ENCODE data around the gene PTCD3.

PTCD3 gene

GRCh38 chr2:86064006-86064405 is 42.0 kb upstream of the PTCD3 start:
- Histone ChIP-seq H4K20me1 (ENCODE audit: insufficient read depth, low read length, poor library complexity, severe bottlenecking) (no peaks in the 10 kb centered on the region), H3K9ac (ENCODE audit: low read depth, low read length, poor library complexity, severe bottlenecking) (no peak overlapping the region), H3K4me1 (ENCODE audit: insufficient read depth, low read length, poor library complexity, severe bottlenecking) (peaks cover 17% of the 10 kb centered on the region), H3K4me2 (ENCODE audit: low read depth, low read length, poor library complexity, severe bottlenecking) (no peak overlapping the region), H3K9me2 (replicated peaks; ENCODE audit: low read depth, low read length) (no peaks in the 10 kb centered on the region), H3K79me2 (ENCODE audit: insufficient read depth, low read length) (no peaks in the 10 kb centered on the region), H3K36me3 (ENCODE audit: insufficient read depth, low read length) (peaks cover 69% of the 10 kb centered on the region), H3F3A (ENCODE audit: low read depth) (no peaks in the 10 kb centered on the region), H2AFZ (ENCODE audit: low read length) (no peak overlapping the region), H3K9me3 (ENCODE audit: insufficient read depth, low read depth, low read length) (no peaks in the 10 kb centered on the region), H3K4me3 (ENCODE audit: low read length, poor library complexity, severe bottlenecking) (no peak overlapping the region), H3K27me3 (ENCODE audit: insufficient read depth, low read length, poor library complexity, severe bottlenecking) (no peaks in the 10 kb centered on the region)
- TF ChIP-seq CTCF (conservative IDR thresholded peaks at IDR 0.05; ENCODE audit: low read length) (no peak), EZH2phosphoT487 (IDR thresholded peaks at IDR 0.05; ENCODE audit: borderline replicate concordance) (no peak)

GRCh38 chr2:86065512-86065911 is 40.5 kb upstream of the PTCD3 start:
- Histone ChIP-seq H3F3A (ENCODE audit: low read depth) (no peaks in the 10 kb centered on the region), H2AFZ (ENCODE audit: low read length) (no peak overlapping the region), H3K79me2 (ENCODE audit: insufficient read depth, low read length) (no peaks in the 10 kb centered on the region), H3K4me3 (ENCODE audit: low read length, poor library complexity, severe bottlenecking) (no peak overlapping the region), H3K9me2 (replicated peaks; ENCODE audit: low read depth, low read length) (no peaks in the 10 kb centered on the region), H3K36me3 (ENCODE audit: insufficient read depth, low read length) (peaks cover 73% of the 10 kb centered on the region), H3K4me1 (ENCODE audit: insufficient read depth, low read length, poor library complexity, severe bottlenecking) (peaks cover 23% of the 10 kb centered on the region), H4K20me1 (ENCODE audit: insufficient read depth, low read length, poor library complexity, severe bottlenecking) (no peaks in the 10 kb centered on the region), H3K4me2 (ENCODE audit: low read depth, low read length, poor library complexity, severe bottlenecking) (no peak overlapping the region), H3K9ac (ENCODE audit: low read depth, low read length, poor library complexity, severe bottlenecking) (no peak overlapping the region), H3K27me3 (ENCODE audit: insufficient read depth, low read length, poor library complexity, severe bottlenecking) (no peaks in the 10 kb centered on the region), H3K9me3 (ENCODE audit: insufficient read depth, low read depth, low read length) (no peaks in the 10 kb centered on the region)
- TF ChIP-seq EZH2phosphoT487 (IDR thresholded peaks at IDR 0.05; ENCODE audit: borderline replicate concordance), result no peak
- TF ChIP-seq CTCF (conservative IDR thresholded peaks at IDR 0.05; ENCODE audit: low read length), result no peak

- Histone ChIP-seq H3K79me2 (ENCODE audit: insufficient read depth, low read length) (no peaks in the 10 kb centered on the region), H2AFZ (ENCODE audit: low read length) (no peak overlapping the region), H3K4me1 (ENCODE audit: insufficient read depth, low read length, poor library complexity, severe bottlenecking) (peaks cover 23% of the 10 kb centered on the region), H3K4me3 (ENCODE audit: low read length, poor library complexity, severe bottlenecking) (no peak overlapping the region), H3K27me3 (ENCODE audit: insufficient read depth, low read length, poor library complexity, severe bottlenecking) (no peaks in the 10 kb centered on the region), H3K9ac (ENCODE audit: low read depth, low read length, poor library complexity, severe bottlenecking) (no peak overlapping the region), H3K9me3 (ENCODE audit: insufficient read depth, low read depth, low read length) (no peaks in the 10 kb centered on the region), H3K9me2 (replicated peaks; ENCODE audit: low read depth, low read length) (no peaks in the 10 kb centered on the region), H3K4me2 (ENCODE audit: low read depth, low read length, poor library complexity, severe bottlenecking) (no peak overlapping the region), H4K20me1 (ENCODE audit: insufficient read depth, low read length, poor library complexity, severe bottlenecking) (no peaks in the 10 kb centered on the region), H3K36me3 (ENCODE audit: insufficient read depth, low read length) (peaks cover 70% of the 10 kb centered on the region), H3F3A (ENCODE audit: low read depth) (no peaks in the 10 kb centered on the region)
- no peak for TF ChIP-seq EZH2phosphoT487 (IDR thresholded peaks at IDR 0.05; ENCODE audit: borderline replicate concordance)
- no peak for TF ChIP-seq CTCF (conservative IDR thresholded peaks at IDR 0.05; ENCODE audit: low read length)
Observed at GRCh38 chr2:86066007-86066578, 39.9 kb upstream of the PTCD3 start.

All from Loucy (cell line).